Stimulated activated CD4-positive, alpha-beta T cell treated with anti-CD3 and anti-CD28 coated beads, Interleukin-12 subunit alpha, Interleukin-12 subunit beta, amount 100 ng/mL, for 24 hours (primary cell): ENCODE measurements around the gene DCDC1.
A peak's percentile ranks its signal among the peaks of the same experiment; 100 is the strongest.

Experiments
- DNase-seq, 2 experiments: peaks; one replicate each; pipeline ENCODE4 v3.0.0-alpha.2; 2020; ENCODE audit warnings: low read depth in 2 of 2

DCDC1 gene

DNA sequence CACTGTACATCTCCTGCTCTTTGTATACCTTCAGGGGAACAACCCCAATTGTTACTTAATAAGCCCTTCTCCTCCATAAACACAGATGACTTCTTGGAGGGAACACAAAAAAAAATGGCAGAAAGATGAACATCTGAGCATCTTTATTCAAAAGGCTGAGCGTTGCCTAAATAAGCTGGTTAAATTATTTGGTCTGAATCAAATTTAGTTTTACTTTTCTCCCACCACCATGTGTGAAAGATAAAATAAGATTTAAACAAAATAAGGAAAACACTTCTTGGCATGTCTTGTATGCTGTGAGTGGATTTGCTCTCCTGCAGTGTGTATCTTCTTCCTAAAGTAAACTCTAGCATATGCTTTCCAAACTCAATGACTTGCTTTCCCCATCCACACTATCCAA is 137.9 kb downstream of the DCDC1 start:
- no peak for DNase-seq

DNA sequence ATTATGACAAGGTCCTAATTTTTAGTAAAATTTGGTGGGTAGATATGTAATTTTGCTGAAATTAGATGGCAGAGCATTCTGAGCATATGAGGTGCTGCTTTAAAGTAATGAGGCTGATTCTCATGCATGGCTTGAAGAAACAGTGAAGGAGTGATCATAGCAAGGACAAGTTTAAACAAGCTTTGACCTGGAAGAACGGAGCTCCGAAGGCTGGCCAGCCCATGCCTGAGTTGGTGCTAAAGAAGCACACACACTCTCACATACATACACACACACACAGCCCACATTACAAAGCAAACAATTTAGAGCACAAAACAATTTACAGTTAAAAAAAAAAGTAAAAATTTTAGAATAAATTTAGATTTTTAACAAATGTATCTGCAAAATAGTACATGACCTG is 150.7 kb downstream of the DCDC1 start:
- DNase-seq, result no peak

DNA sequence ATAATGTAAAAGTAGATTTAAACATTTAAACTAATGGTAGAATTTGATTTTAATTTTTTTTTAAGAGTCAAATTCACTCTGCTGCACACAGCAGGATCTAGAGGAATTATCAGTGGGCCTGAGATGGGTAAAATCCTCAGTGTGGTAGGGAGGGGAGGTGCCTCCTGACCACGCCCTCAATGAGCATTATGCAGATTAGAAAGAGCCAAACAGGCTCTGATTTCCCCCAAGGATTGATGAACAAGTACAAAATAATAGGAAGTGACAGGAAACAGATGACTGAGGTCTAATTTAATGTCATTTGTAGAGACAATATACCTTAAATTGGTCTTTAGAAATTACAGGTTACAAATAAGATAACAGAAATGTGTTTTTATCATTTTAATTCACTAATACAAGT is 155.2 kb downstream of the DCDC1 start:
- DNase-seq, result no peak

DNA sequence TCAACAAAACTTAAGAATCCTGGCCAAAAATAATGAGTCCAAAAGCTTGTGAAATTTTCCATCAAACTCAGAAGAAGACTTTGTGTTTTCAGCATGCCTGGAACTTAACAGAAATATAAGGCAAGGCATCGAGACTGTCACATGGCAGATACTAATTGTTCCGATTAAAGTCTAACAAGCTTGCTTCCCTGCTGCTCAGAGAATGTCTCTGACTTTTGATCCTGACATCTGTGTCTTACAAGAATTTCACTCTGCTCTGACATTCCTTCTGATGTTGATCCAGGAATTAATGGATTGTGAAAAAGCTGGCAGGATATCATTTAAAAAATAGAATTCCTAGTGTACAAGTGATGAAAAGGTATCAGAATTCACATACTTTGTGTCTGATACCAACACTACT is 170.2 kb downstream of the DCDC1 start:
- no peak for DNase-seq

DNA sequence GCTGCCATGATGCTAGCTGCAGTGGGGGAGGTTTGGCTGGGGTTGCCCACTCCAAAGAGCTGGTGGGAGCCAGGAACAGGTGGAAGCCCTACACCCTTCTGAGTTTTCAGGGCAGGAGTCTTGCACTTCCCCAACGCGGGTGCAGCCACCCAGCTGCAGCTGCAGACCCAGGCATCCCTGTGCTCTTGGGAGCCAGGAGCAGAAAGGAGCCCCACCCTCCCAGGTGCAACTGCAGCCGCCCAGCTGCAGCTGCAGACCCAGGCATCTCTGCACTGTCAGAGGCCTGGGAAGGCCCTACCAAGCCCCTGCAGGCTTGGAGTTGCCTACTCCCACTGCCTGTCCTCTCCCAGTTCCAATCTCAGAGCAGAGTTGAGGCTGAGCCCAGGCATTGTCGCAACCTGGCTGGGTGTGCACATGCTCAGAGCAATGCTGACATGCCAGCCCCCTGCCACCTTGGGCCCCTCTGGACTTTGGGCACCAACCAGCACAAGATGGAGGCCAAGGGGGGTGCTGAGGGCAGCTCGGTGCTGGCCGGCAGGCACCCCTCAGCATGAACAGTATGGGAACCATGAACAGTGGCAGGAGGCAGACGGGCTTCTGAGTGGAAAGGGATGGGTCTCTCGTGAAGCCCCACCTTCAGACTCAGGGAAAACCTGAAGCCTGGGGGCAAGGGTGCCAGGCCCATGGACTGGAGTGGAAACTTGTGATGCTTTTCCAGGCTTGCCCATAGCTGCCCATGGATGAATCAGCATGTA is 195.4 kb downstream of the DCDC1 start:
- DNase-seq, result no peak

DNA sequence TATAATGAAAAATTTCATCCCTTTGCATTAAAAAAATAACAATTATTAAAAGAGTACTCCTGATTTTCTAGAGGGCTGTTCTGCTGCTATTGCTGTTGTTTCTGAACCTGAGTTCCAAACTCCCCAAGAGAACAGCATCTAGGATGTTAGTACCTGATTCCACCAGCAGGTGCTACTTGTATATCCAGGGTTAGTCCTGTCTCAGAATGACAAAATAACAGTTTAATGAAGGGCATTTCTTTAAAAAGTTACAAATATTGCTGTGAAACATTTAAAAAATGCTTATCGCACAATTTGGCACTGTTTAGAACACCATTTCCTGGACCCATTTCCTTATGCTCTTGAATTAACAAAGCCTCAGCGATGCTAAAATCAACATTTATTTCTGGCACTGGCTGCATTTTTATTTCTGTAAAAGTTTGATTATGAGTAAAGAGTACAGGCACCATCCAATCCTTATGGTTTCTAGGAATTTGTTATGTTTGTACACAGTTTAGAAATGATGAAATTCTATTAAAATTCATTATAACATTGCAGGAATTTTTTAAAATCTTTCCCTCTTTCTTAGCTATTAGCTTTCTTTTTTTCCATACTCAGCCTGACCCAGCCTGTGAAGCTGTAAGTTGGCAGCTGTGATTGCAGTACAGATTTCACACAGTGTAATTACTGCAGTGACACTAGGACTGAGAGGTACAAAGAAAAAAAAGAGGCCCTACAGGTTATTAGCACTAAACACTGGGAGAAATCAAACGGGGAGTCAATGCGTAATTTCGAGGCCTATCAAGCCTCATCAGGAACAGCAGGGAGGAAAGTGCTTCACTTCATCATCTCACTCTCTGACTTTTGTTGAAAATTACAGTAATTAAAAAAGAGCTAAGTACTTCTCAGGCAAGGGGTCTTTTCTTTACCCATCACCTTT is 208.8 kb downstream of the DCDC1 start:
- DNase-seq, result no peak

DNA sequence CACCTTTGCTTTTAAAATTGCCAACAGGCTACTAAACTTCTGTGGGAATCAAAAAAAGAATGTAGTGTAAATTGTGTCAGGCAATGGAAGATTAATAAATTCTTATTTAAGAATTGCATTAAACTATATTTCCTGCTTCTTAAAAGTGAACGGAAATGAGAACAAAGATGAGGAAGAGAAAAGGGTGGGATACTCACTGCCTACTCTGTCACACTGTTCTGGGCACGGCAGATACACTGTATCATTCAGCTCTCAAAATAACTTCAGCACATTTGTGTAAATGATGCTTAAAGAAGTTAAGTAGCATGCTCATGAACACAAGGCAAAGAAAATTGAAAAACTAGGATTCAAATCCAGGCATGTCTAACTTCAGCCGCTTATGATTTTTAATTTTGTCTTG is 218.7 kb downstream of the DCDC1 start:
- DNase-seq, result no peak

DNA sequence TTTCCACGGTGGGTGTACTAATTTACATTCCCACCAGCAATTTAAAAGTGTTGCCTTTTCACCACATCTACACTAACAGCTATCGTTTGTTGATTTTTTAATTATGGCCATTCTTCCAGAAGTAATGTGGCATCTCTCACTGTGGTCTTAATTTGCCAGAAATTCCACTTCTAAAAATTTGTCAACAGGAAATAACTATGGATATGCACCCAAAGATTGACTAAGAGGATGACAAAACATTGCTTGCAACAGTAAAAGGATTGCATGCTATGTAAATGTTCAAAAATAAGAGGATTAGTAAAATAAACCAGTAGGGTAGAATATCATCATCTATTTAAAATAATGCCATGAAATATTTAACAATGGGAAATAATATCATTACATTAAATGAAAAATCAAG is 219.5 kb downstream of the DCDC1 start:
- DNase-seq, result no peak

DNA sequence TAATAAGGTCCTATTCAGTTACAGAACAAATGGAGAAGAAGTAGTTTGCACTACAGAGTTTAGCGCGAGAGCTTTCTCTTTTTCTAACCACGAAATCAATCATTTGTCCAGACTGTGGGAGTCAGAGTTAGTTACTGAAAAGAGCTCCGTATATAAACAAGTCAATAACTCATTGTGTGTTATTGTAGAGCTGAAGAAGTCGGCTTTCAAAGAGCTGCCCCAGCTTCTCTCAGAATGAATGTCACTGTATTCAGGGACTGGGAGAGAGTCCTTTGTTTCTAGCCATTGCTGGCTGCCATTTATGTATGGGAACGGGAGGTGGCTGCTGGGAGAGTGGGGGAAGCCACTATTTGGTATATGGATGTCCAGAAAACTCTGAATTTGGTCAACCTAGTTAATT is 227.8 kb downstream of the DCDC1 start:
- DNase-seq, result no peak

DNA sequence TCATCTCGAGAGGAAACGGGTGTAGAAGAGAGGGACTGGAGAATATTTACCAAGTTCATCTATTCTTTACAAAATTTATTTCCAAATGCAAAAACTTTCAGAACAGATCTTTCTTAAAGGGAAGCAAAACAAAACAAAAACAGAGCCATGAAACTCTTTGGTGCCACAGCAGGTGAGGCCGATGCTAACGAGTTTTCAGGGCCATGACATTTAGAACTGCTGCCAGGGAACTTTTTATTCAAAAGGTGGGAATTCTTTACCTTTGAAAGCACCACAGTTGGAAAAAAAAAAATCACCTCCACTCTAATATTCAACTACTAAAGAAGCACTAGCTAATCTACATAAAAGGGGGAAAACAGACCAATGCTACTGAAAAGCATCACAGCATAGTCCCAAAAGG is 230.1 kb downstream of the DCDC1 start:
- no peak for DNase-seq

DNA sequence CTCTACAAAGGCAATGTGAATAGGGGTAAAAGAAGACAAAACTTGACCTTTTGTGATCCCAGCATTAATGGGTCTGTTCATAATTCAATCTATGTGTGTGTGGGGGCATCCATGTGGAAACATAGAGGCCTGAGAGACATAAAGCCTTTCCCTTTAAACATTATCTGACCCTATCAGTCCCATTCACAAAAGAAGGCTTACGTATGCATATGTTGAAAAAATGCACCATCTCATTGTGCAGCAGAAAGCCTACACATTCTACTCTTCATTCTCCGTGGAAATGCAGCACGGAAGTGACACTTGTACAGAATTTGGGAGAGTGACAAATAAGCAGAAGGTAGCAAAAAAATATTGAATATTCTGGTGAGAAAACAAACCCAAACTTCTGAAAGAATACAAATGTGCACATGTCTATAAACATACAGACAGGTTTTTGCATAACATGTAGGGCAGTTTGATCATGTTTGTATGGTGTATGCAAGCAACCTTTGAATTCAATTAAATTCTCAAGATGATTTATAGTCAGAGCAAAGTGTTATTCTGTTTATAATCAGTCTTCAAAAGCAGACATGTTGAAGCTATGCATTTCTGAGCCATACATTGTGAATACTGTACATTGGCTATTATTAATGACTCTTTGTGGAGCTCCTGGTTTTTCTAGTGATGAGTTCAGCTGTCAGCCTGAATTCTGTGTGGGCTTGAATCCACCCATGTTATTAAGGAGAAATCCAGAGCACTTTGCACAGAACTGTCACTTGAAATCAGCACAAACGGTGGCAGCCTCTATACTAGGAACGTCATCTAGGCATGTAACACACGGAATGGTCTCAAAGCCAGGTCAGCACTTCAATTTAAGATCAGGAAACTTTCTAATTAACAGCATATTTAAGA is 236.8 kb downstream of the DCDC1 start:
- no peak for DNase-seq

DNA sequence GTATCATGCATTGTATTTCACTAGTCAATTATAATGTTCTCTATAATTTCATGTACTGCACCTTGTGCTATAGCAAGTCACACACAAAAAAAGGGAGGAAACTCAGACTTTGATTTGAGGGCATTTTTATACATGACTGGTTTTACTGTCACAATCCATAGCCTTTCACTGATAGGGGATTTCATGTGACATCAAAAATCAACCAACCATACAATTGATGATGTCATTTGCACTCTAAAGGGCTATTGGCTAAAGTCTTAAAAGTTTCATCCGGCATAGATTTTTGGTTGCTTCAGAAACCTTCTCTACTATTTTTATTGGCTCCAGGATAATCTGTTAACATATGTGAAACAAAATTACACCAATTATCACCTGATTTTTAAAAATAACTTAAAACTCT is 237.8 kb downstream of the DCDC1 start:
- DNase-seq, result no peak

DNA sequence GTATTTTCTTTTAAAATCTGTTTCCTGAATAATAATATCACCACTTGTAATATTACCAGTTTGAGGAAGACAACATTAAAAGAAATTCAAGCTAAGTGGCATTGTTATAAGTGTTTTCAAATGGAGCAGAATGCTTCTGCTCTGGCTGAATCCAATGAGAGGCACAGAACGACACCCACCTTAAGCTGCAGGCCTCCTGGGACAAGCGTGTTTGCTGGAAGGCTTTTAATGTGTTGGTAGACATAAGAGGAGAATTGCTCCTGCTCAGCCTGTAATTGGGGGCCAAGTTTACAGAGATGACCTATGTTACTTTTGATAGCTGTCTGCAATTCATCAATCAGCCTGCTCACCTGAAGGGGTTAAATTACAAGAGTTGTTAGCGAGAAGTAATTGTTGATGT is 242.2 kb downstream of the DCDC1 start:
- DNase-seq, result no peak

DNA sequence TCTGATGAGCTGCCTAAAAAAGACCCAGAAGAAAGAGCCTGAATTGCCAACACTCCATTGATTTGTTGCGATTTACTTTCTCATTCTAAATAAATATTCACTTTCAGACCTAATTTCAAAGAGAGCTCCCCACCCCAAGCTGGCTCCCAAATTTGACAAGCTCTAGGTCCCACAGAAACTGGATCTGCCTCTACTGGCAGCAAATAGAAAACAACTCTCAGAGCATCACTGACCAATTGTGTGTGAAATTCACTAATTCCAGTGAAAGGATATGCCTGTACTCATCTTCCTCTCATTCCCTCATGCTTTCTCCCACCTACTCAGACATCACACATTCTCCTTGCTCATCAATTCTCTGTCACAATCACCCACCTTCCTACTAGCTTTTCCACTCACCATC is 249.1 kb downstream of the DCDC1 start:
- no peak for DNase-seq

DNA sequence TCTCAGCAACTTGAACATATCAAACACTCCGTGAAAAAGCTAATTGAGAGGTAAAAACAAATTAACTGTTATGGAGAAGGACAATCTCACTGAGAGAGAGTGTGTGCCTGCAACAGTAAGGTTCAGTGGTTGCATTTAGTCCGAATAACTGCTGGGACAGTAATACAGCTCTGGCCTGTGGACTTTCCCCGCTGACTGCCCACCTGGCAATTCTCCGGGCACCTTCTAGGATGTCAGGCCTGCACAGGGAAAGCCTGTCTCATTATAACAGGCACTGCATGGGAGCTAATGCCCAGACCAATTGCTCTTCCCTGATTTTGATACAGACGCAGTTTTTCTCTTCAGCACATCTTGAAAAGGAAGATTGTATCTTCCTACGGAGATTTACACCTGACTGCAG is 251.0 kb downstream of the DCDC1 start:
- DNase-seq, result no peak

DNA sequence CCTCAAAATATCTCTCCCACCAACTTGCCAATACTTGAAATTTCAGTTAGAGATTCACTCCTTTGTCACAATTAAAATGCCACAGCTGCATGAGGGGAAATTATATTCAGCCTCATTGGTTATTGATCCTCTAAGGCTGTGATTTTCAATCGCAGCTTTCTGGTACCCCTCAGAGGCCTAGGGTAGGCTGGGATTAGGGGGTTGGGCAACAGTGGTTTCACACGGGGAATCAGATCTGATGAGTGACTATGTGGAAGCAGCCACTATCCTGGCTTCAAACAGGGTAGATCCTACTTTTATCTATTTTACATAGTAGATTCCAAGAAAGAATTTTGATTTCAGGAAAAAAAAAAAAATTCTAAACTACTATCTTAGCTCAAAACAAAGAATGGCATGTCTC is 252.5 kb downstream of the DCDC1 start:
- no peak for DNase-seq

DNA sequence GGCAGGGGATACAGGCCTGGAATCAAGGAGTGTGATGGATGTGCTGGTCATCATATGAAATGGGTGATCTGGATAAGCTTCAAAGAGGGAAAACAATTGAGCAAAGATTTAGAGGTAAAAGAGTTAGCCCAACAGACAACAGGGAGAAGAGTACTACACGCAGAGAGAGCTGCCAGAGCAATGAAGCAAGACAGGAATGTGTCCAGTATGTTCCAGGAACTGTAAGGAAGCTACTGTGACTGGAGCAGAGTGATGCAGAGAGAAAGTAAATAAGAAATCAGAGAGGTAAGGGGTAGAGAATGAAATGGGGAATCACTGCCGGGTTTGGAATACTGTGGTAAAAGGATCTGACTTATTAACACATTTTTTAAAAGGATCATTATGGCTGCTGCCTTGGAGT is 255.1 kb downstream of the DCDC1 start:
- no peak for DNase-seq

DNA sequence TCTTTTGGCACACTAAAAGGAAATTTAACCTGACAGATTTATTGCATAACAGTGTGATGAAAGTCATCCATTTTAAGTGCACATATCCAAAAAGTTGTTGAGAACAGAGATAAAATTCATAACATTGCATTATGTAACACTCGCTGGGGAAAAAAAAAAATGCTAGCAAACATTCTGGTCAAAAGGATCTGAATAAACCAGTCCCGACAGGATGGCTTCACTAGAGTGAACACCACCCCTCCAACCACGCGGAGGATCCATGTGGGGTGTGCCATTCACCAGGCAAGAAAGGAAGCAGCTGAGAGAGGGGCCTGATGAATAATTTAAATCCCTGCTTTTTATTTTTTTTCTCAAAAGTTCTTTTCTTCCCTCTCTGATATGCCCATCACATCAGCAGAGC is 258.7 kb downstream of the DCDC1 start:
- DNase-seq, result no peak

DNA sequence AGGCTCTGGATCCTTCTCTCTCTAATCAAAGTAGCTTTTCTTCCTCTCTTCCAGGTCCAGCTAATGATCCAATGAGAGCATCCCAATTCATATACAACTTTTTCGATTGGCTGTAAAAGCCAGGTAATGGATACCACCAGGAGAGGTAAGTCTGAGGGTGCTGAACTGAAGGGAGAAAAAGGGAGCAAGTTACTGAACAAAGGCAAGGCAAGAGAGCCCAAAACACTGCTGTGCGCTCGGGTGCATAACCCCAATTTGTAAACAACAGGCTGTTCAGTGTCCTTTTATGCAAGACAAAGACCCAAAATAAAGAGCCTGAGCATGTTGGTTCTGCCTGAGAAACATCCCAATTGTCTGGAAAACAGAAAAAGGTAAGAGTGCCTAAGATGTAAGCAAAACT is 260.1 kb downstream of the DCDC1 start:
- no peak for DNase-seq

DNA sequence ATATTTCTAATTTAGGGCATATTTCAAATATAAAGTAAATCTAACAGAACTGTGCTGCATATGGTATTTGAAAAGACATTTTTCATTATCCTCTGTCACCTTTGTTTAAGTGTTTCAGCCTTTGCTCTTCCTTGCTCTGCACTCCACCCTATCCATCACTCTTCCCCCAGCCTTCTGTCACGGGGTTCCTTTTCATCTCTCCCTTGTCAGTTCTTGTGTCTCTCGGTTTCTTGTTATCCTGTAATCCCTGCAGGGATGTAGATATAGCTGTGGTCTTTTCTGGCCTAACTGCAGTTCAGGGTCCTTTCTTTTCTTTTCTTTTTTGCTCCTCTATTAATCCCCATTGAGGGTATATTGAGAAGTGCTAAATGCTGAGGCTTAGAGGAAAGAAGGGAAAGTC is 261.9 kb downstream of the DCDC1 start:
- no peak for DNase-seq

DNA sequence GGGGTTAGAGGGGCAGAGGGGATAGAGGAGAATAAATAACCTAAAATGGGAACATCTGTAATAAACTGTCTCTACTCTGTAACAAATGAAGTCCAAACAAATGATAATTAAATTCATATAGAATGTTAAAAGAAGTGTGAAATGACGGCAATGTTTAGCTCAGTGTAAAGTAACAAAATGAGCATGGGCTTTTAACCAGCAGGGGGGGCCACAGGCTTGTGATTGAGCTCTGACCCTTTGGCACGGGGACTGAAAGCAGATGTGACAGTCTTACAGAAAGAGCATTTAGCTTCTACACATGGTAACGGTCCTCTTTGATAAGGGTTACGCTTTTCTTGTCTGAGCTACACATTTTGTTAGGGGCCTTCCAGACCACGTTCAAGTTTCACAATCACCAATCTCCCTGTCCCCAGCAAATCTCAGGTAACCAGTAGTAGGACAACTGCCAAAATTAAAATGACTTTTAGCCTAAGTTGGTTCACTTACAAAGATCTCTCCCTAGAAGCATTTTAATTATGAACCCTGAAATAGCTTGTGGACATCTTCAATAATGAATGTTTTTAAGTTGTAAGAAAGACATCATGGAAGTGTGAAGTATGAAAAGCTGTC is 262.5 kb downstream of the DCDC1 start:
- peak; percentile 10 to 35 for DNase-seq

DNA sequence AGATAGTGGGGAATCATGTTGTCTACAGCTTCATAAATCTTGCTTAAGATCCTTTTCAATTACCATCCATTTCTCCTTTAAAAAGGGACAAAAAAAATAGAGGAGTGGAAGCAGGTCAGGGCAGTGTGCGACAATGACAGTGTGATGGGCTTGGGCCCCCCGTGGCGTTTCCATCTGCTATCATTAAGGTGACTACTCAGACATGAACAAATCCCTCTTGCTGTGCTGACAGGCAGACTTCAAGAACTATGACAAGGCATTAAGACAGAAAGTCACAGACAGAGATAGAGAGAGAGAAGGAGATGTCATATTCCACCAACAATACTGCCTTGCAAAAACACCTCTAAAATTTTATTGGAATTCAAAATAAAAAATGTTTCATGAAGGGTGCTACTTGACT is 263.2 kb downstream of the DCDC1 start:
- DNase-seq, result no peak
